GM21825 (cell line): Measurements from ENCODE around the gene PNPLA2.

Experiments used
- ATAC-seq: cut with Tn5 transposase; IDR thresholded peaks from one replicate; pipeline ENCODE4 v1.9.1; 2021; ENCODE audit warnings: mild to moderate bottlenecking, moderate library complexity; ENCODE audit not compliant: unreplicated experiment

Gene PNPLA2

GRCh38 chr11:842370-843002, 23.8 kb downstream of the PNPLA2 start, which contains the start of the genes POLR2L and TSPAN4:
Gene POLR2L, minus strand, starts transcription at chr11:842529. Its CDS starts 21 bp downstream, at chr11:842508.
Gene TSPAN4, plus strand, starts transcription at chr11:842852. Its CDS starts 7,453 bp downstream, at chr11:850305.
- peak; percentile 54 for ATAC-seq

- no peak for ATAC-seq
Measured at GRCh38 chr11:843086-843734, 24.5 kb downstream of the PNPLA2 start.

- ATAC-seq, result no peak
Measured at GRCh38 chr11:843818-844692, 25.3 kb downstream of the PNPLA2 start.

GRCh38 chr11:844693-845644, 26.3 kb downstream of the PNPLA2 start:
- ATAC-seq, result no peak

GRCh38 chr11:845872-846495, 27.3 kb downstream of the PNPLA2 start:
- no peak for ATAC-seq

- no peak for ATAC-seq
Measured at GRCh38 chr11:846496-847098, 27.9 kb downstream of the PNPLA2 start.

- ATAC-seq, result no peak
Measured at GRCh38 chr11:847876-848275, 29.2 kb downstream of the PNPLA2 start.

- no peak for ATAC-seq
Measured at GRCh38 chr11:848380-848931, 29.7 kb downstream of the PNPLA2 start.

- no peak for ATAC-seq
Measured at GRCh38 chr11:849104-849824, 30.6 kb downstream of the PNPLA2 start.

GRCh38 chr11:849951-850774, 31.4 kb downstream of the PNPLA2 start:
- ATAC-seq, result no peak

GRCh38 chr11:850775-851763, 32.4 kb downstream of the PNPLA2 start:
- no peak for ATAC-seq

- ATAC-seq, result no peak
Measured at GRCh38 chr11:852762-853161, 34.0 kb downstream of the PNPLA2 start.

GRCh38 chr11:853682-854448, 35.2 kb downstream of the PNPLA2 start:
- ATAC-seq, result no peak

- ATAC-seq, result no peak
Measured at GRCh38 chr11:854601-855329, 36.1 kb downstream of the PNPLA2 start.

- ATAC-seq, result no peak
Measured at GRCh38 chr11:855330-855674, 36.6 kb downstream of the PNPLA2 start.
